ENCODE results near the gene LY6G6F. TPM values are rescaled to one million over a fixed set of nuclear protein-coding genes. Genes with fewer than 3 reads are reported as not detected.

LY6G6F gene
- total and polyA plus RNA-seq, 2 experiments from 2014 or later: not detected

DNA sequence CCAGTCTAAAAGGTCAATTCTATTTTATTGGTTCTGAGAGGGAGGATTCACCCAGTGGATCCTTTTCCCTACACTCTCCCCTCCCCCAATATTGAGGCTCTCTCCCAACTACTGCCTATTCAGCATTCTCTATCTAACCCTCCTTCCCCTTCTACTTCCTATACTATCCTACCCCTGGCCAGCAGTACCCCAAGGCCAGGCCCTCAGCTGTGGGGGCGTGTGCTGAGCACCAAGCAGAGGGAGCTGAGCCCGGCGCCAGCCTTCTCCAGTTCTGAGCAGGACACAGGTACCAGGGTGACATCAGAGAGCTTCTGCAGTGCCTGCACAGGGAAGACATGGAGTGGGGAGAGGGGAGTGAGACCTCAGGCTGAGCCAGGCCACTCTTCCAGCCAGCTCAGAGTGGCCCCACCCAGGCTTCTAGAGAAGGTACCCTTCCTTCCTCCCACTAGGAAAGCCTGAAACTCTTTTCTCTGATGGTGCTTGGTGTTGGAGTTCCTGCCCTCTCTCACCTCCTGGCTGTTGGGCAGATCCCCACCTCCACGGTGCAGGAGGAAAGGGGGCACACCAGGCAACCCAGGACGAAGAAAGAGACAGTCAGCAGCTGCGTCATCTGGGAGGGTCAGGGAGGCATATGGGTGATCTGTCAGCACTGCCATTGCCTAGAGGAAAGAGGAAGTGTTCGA, 20.5 kb downstream of the LY6G6F start:
- peaks cover 19% of the 10 kb centered on the region; the same call in 2 of the 3 replicates for H3K4me1 Mint-ChIP-seq
- no peaks in the 10 kb centered on the region; the same call in 2 of the 3 replicates for H3K9me3 Mint-ChIP-seq
- no peak overlapping the region; the same call in 2 of the 3 replicates for H3K4me3 Mint-ChIP-seq
- TF ChIP-seq ZNF114 (CRISPR knock-in tag; IDR thresholded peaks at IDR 0.05) (no peak), NANOG (IDR thresholded peaks at IDR 0.05; ENCODE audit: borderline replicate concordance) (no peak), ZNF331 (CRISPR knock-in tag; IDR thresholded peaks at IDR 0.05; ENCODE audit: low read depth) (no peak), POLR2AphosphoS5 (IDR thresholded peaks at IDR 0.05; ENCODE audit: low read depth) (no peak), EZH2phosphoT487 (IDR thresholded peaks at IDR 0.05; ENCODE audit: unreplicated experiment) (no peak), JUNB (IDR thresholded peaks at IDR 0.05; ENCODE audit: unreplicated experiment) (no peak), STAT1 (IDR thresholded peaks at IDR 0.05; ENCODE audit: unreplicated experiment) (no peak)
- TF ChIP-seq, protein P1, sequence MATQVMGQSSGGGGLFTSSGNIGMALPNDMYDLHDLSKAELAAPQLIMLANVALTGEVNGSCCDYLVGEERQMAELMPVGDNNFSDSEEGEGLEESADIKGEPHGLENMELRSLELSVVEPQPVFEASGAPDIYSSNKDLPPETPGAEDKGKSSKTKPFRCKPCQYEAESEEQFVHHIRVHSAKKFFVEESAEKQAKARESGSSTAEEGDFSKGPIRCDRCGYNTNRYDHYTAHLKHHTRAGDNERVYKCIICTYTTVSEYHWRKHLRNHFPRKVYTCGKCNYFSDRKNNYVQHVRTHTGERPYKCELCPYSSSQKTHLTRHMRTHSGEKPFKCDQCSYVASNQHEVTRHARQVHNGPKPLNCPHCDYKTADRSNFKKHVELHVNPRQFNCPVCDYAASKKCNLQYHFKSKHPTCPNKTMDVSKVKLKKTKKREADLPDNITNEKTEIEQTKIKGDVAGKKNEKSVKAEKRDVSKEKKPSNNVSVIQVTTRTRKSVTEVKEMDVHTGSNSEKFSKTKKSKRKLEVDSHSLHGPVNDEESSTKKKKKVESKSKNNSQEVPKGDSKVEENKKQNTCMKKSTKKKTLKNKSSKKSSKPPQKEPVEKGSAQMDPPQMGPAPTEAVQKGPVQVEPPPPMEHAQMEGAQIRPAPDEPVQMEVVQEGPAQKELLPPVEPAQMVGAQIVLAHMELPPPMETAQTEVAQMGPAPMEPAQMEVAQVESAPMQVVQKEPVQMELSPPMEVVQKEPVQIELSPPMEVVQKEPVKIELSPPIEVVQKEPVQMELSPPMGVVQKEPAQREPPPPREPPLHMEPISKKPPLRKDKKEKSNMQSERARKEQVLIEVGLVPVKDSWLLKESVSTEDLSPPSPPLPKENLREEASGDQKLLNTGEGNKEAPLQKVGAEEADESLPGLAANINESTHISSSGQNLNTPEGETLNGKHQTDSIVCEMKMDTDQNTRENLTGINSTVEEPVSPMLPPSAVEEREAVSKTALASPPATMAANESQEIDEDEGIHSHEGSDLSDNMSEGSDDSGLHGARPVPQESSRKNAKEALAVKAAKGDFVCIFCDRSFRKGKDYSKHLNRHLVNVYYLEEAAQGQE (IDR thresholded peaks at IDR 0.05; ENCODE audit: unreplicated experiment): no peak
- TF ChIP-seq, protein P2, sequence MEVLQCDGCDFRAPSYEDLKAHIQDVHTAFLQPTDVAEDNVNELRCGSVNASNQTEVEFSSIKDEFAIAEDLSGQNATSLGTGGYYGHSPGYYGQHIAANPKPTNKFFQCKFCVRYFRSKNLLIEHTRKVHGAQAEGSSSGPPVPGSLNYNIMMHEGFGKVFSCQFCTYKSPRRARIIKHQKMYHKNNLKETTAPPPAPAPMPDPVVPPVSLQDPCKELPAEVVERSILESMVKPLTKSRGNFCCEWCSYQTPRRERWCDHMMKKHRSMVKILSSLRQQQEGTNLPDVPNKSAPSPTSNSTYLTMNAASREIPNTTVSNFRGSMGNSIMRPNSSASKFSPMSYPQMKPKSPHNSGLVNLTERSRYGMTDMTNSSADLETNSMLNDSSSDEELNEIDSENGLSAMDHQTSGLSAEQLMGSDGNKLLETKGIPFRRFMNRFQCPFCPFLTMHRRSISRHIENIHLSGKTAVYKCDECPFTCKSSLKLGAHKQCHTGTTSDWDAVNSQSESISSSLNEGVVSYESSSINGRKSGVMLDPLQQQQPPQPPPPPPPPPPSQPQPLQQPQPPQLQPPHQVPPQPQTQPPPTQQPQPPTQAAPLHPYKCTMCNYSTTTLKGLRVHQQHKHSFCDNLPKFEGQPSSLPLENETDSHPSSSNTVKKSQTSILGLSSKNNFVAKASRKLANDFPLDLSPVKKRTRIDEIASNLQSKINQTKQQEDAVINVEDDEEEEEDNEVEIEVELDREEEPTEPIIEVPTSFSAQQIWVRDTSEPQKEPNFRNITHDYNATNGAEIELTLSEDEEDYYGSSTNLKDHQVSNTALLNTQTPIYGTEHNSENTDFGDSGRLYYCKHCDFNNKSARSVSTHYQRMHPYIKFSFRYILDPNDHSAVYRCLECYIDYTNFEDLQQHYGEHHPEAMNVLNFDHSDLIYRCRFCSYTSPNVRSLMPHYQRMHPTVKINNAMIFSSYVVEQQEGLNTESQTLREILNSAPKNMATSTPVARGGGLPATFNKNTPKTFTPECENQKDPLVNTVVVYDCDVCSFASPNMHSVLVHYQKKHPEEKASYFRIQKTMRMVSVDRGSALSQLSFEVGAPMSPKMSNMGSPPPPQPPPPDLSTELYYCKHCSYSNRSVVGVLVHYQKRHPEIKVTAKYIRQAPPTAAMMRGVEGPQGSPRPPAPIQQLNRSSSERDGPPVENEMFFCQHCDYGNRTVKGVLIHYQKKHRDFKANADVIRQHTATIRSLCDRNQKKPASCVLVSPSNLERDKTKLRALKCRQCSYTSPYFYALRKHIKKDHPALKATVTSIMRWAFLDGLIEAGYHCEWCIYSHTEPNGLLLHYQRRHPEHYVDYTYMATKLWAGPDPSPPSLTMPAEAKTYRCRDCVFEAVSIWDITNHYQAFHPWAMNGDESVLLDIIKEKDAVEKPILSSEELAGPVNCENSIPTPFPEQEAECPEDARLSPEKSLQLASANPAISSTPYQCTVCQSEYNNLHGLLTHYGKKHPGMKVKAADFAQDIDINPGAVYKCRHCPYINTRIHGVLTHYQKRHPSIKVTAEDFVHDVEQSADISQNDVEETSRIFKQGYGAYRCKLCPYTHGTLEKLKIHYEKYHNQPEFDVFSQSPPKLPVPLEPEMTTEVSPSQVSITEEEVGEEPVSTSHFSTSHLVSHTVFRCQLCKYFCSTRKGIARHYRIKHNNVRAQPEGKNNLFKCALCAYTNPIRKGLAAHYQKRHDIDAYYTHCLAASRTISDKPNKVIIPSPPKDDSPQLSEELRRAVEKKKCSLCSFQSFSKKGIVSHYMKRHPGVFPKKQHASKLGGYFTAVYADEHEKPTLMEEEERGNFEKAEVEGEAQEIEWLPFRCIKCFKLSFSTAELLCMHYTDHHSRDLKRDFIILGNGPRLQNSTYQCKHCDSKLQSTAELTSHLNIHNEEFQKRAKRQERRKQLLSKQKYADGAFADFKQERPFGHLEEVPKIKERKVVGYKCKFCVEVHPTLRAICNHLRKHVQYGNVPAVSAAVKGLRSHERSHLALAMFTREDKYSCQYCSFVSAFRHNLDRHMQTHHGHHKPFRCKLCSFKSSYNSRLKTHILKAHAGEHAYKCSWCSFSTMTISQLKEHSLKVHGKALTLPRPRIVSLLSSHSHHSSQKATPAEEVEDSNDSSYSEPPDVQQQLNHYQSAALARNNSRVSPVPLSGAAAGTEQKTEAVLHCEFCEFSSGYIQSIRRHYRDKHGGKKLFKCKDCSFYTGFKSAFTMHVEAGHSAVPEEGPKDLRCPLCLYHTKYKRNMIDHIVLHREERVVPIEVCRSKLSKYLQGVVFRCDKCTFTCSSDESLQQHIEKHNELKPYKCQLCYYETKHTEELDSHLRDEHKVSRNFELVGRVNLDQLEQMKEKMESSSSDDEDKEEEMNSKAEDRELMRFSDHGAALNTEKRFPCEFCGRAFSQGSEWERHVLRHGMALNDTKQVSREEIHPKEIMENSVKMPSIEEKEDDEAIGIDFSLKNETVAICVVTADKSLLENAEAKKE (CRISPR knock-in tag; IDR thresholded peaks at IDR 0.05): no peak
- TF ChIP-seq, protein P3, sequence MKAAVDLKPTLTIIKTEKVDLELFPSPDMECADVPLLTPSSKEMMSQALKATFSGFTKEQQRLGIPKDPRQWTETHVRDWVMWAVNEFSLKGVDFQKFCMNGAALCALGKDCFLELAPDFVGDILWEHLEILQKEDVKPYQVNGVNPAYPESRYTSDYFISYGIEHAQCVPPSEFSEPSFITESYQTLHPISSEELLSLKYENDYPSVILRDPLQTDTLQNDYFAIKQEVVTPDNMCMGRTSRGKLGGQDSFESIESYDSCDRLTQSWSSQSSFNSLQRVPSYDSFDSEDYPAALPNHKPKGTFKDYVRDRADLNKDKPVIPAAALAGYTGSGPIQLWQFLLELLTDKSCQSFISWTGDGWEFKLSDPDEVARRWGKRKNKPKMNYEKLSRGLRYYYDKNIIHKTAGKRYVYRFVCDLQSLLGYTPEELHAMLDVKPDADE (IDR thresholded peaks at IDR 0.05): no peak
- TF ChIP-seq, protein P4, sequence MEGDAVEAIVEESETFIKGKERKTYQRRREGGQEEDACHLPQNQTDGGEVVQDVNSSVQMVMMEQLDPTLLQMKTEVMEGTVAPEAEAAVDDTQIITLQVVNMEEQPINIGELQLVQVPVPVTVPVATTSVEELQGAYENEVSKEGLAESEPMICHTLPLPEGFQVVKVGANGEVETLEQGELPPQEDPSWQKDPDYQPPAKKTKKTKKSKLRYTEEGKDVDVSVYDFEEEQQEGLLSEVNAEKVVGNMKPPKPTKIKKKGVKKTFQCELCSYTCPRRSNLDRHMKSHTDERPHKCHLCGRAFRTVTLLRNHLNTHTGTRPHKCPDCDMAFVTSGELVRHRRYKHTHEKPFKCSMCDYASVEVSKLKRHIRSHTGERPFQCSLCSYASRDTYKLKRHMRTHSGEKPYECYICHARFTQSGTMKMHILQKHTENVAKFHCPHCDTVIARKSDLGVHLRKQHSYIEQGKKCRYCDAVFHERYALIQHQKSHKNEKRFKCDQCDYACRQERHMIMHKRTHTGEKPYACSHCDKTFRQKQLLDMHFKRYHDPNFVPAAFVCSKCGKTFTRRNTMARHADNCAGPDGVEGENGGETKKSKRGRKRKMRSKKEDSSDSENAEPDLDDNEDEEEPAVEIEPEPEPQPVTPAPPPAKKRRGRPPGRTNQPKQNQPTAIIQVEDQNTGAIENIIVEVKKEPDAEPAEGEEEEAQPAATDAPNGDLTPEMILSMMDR (conservative IDR thresholded peaks at IDR 0.05; ENCODE audit: low read depth in 2 of 2): no peak
- Histone ChIP-seq H3F3A (replicated peaks; ENCODE audit: low read depth) (peaks cover 17% of the 10 kb centered on the region), H2AFZ (no peak overlapping the region), H3K4me2 (no peak overlapping the region), H3K79me2 (replicated peaks; ENCODE audit: insufficient read depth) (no peaks in the 10 kb centered on the region), H3K9me2 (ENCODE audit: insufficient read depth) (no peaks in the 10 kb centered on the region), H3K27ac (ENCODE audit: low read depth) (no peak overlapping the region), H3K27me3 (ENCODE audit: insufficient read depth) (peaks cover 8% of the 10 kb centered on the region; the same call in 1 of the 2 replicates), H3K4me3 (no peak overlapping the region), H3K36me3 (ENCODE audit: insufficient read depth) (peaks cover 13% of the 10 kb centered on the region), H4K20me1 (replicated peaks; ENCODE audit: insufficient read depth) (no peaks in the 10 kb centered on the region; the same call in 1 of the 2 replicates), H3K4me1 (ENCODE audit: insufficient read depth) (peaks cover 14% of the 10 kb centered on the region; the same call in 1 of the 2 replicates)
- no peak for DNase-seq (ENCODE audit: low spot score)
- H3K27ac Mint-ChIP-seq: no peak overlapping the region
- ATAC-seq: no peak
- H3K36me3 Mint-ChIP-seq (ENCODE audit: low read depth): peaks cover 43% of the 10 kb centered on the region
- H3K27me3 Mint-ChIP-seq (ENCODE audit: insufficient read depth, low read depth, poor library complexity): peaks cover 20% of the 10 kb centered on the region
